ENCODE measurements around the gene ITGA1.

Gene ITGA1

DNA sequence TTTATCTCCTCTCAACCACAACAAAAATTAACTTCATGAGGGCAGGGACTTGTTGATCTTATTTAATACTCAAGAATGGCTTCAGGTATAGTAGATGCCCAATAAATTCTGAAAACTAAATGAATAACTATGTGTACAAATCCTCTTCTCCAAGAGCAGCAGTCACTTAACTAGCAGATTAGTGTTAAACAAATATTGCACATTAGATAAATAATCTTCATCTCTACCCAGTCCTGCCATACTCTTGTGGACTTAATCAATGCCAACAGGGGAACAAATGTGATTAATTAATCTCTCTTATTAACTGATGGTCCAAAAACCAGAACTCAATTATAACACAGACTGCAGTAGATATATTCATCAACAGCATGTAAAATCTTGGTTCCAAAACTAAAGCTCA lies 15.0 kb upstream of the ITGA1 start:
- DNase-seq (ENCODE audit: low read depth) = no peak

DNA sequence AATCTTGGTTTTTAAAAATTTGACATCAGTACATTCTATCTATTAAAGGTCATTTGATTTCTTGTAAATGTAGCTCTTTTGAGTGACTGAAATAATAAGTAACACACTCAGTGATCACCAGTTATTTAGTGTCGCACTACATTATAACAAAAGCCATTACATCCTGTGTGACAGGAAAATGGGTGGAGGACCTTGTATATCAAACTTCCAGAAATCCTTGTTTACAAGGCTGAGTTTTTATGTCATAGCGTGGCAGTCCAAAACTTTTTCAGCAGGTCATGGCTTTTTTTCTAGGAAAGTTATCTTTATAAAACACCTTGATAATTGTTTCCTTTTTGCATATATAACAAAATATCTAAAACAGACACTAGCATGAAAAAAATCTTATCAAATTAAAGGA lies 14.4 kb upstream of the ITGA1 start:
- DNase-seq (ENCODE audit: low read depth) = no peak

DNA sequence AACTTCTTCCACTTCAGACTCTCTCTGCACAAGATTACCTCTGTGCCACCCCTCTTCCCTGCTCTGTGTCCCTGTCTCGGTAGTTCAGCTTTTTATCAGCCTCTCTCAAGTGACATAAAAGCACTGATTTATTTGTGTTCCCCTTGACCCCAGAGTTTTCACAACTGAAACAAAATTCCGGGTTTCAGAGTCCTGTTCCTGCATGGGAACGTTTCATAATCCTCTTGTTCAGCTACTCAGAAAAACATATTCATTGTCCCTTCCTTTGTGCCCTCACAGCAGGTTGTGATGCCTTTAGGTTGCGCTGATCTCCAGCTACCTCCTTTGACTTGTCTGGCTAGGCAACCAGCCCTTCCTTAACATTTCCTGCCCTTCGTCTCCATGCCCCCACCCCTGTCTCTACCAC lies 13.7 kb upstream of the ITGA1 start:
- DNase-seq (ENCODE audit: low read depth) = no peak

DNA sequence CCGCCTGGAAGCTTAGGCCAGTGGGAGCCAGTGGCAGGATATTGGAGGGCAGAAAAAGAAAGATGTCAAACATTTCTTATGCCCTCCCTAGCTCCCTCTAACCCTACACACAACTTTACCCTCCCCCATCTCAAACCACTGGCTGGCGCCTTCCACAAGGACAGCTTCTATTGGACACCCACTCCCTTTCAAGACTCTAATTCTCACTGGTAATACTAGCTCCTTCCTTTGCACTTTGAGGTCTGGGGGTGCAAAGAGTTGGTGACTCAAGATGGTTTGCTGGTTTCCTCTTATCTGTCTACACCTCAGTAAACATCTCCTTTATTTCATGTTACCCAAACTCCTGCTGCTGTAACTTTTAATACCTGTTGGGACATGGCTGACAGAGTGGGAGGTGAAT lies 11.6 kb upstream of the ITGA1 start:
- DNase-seq (ENCODE audit: low read depth) = no peak

DNA sequence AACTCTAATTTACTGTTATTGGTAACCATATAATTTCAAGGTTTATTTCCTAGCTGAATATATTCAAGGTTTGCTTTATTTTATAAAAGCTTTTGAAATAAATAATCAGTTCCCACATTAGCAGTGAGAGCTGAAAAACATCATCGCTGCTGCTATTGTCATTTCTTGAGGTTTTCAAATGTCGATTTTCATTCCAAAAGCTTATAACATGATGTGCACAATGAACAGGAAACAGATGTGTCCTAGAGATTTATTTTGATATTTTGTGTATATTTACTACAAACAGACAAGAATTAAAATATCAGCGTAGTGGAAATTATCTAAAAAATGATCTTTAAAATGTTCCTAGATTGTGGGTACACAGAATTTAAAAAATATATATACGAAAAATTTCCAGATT lies 10.5 kb upstream of the ITGA1 start:
- no peak for DNase-seq (ENCODE audit: low read depth)

DNA sequence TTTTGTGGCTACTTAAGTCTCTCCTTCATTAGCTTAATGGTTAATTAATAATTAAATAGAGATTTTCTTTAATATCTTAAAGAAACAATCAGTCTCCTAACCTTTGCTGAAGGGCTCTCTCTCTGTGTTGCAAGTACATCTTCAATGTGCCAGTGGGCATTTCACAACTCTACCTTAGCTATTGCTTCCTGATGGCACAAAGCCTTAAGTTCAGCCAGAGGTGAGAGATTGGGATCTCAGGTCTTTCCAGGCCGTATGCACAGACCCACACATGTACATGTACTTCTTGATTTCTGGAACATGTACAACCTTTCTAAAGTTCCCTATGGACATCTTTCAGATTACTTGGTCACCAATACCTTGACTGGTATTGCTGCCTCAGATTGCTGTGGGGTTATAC lies 8.9 kb upstream of the ITGA1 start:
- DNase-seq (ENCODE audit: low read depth) = no peak

DNA sequence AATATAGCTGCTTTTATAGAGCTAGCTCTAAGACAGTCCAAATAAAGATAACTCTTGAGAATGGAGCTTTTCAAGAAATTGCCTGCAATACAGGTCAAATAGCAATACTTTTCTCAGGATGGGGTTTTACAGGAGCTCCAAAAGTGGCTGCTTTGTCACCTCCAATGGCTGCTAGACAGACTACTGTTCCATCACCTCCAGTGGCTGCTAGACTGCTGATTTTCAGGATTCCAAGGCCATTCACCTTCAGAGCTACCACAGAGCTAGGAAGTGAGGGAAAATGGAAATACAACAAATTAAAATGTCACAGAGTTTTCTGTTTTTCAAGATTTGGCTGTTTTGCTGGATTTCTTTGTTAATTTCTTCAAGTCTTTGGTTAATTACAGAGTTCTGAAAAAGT lies 8.5 kb upstream of the ITGA1 start:
- no peak for DNase-seq (ENCODE audit: low read depth)

DNA sequence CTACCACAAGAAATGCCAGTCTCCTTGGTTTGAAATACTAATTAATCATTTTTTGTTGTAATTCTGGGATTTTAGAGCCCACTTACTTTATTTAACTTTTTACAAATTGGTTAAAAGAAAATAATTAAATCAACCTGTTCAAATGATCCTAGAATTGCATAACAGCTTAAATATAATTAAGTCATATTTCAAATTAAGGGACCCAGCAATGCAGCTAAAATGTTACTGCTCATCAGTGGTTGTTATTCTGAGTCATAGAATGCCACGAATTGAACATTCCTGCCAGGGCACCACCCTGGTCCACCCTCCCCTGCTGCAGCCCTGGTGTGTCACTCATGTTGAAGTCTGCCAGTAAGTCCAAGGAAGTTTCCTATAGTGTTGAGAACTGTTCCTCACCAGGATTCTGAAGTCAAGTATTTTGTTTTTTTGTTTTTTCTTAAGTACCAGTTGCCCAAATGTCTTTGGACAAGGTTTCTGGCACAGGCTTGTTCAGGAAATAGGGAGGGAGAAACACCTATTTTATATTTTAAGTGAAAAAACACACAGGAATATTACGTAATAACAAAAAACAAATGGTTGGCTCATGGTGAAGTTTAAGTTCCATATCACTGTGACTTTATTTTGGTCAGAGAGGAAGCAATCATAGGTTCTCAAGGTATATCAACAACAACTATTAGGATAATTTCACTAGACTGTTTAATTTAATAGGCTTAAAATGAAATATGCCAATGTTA lies 4.3 kb upstream of the ITGA1 start:
- no peak for DNase-seq (ENCODE audit: low read depth)

DNA sequence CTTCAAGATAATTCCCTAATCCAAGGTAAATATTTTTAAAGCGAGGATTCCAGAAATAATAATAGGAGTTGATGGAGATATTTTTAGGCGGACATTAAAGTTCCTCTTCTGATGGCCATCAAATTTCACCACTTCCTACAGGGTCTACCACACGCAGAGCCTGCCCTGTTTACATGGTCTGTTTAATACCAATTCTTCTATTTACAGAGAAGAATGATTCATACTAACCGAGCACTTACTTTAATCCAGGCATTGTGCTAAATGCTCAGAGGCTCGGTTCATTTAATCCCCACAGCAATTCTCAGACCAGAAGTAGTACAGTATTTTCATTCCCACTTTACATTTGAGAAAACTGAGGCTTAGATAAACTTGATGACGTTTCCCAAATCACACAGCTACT lies 3.0 kb upstream of the ITGA1 start:
- DNase-seq (ENCODE audit: low read depth) = no peak

DNA sequence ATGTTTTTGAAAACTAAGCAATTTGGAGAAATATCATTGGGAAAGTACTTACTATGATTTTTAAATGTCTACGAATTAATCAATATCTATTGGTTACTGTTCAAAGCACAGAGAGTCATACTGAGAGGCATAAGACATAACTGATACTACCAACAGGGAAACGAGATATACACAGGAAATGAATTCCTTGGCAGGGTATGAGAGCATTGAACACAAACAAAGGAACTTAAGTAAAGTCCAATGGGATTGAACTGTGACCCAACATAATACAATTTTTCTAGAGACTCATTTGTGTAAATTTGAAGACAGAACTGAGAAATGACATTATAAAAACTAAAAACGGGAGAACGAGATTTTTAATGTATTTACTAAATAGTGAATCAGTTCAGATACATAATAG lies 1.3 kb upstream of the ITGA1 start:
- DNase-seq (ENCODE audit: low read depth) = no peak

DNA sequence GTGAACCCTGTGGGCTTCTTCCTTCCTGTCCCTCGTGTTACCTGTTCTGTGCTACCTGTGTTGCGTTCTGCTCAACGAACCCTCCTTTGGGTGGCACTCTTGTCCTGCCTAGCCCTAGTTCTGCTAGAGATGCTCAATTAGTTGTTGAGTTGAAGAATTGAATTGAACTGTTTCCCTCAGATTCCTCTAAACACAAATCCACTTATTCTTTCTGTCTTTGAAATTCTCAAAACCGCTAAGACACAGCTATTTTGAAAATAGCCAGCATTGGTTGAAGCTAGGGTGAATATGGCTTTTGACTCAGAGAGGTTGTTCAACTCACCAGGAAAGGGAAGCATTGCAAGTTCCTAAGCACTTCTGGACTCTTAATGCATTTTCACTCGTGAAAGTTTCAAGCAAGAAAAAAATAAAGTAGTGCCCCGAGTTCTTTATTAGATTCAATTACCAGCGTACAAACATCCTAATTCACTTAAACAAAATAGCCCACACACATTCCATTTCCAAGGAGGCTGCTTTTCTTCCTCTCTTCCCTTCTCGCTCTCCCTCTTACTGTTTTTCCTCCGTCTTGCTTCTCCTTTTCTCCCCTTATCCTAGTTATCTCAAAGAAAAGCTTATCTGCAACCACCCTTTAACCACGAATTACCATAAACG lies 642 bp upstream of the ITGA1 start:
- DNase-seq (ENCODE audit: low read depth) = no peak

DNA sequence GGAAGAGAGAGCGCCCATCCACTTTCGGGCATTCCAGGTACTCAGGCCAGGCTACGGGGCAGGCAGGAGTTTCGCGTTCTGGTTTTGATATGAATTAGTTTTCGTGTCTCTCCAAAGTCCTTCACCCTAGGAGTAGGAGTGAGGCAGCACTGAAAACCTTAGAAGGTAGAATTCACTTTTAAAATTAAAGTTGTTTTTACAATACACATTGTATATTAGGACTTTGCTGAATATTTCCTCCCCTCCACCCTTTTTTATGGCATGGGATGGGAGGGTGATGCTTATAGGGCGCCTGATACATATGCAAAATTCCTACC lies 747 bp downstream of the ITGA1 start:
- no peak for DNase-seq (ENCODE audit: low read depth)

DNA sequence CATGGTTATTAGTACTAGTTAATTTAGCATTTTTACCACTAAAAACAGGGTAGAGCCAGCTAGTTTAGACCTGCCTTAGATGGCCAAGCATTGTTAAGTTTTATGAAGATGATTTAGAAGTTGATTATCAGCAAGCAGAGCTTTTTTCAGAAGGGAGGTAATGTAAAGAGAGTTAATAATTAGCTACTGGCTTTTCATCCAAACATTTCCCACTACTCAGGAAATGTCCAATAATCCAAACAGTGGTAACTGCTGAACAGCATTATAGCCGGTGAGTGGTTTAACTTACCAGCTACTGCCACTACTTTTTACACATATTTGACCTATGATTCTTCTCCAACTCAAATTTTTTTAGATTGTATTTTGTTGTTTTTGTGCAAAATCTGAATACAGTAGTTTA lies 1.7 kb downstream of the ITGA1 start:
- DNase-seq (ENCODE audit: low read depth) = no peak

DNA sequence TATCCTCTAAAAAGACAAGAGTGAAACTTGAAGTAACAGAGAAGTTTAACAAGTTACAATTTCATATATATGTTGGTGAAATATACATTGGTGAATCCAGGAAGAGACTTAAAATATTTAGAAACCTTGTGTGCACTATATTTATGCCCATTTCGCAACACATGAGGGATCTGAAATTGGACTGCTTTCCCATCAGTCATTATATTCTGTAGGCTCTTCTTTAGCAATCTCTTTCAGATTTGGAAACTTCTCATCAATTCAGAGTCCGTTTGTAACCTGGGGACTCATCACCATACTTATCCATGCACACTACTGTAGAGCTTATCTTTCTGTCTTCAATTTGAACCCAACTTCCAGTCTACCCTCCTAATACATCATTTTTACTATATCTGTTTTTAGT lies 2.1 kb downstream of the ITGA1 start:
- no peak for DNase-seq (ENCODE audit: low read depth)

DNA sequence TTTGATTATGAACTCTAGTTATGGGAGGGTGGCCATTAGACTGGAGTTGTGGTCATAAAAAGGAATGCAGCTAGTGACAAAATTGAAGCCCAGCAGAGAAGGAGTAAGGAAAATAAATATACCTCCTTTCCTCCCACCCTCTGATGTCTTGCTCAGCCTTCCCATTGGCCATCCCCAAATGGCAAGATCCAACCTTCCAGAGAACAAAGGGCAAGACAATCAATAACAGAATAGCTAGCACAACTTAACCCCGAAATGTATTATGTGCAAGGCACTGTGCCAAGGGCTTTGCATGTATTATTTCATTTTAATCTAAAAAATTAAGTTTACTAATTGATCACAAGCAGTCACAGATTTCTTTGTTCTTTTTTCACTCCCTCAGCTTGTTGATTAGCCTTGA lies 3.6 kb downstream of the ITGA1 start:
- DNase-seq (ENCODE audit: low read depth) = no peak

DNA sequence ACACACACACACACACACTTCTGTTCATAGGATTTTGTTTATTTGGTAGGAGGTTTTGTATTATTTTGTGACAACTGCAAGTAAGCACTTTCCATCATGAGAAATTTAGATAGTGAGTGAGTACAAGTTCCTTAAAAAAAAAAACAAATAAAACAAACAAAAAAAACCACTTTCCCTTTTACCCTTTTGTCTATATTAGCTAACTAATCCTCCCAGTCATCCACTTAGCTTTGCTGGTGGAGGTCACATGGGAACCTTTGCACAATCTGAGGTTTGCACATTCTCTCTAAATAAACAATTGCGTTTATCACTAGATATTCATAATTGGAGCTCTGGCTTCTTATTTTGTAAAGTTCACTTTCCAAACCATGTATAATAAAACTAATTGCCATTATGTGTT lies 6.8 kb downstream of the ITGA1 start:
- no peak for DNase-seq (ENCODE audit: low read depth)

DNA sequence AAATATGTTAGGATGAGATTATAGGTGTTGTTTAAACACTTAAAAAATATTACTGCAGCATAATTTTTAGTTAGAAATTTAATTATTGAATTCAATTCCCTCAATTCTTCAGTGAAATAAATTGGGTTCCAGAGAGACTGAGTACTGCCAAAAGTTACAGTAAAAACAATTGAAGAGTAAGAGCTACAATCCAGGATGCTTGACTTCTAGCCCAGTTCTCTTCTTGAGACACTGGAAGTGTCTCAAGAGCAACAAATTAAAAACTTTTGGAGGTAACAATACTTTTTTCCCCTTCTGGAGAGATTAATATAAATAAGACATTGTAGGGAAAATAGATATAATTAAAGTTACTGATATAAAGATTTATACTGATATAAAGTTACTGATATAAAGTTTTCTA lies 8.3 kb downstream of the ITGA1 start:
- DNase-seq (ENCODE audit: low read depth) = no peak

DNA sequence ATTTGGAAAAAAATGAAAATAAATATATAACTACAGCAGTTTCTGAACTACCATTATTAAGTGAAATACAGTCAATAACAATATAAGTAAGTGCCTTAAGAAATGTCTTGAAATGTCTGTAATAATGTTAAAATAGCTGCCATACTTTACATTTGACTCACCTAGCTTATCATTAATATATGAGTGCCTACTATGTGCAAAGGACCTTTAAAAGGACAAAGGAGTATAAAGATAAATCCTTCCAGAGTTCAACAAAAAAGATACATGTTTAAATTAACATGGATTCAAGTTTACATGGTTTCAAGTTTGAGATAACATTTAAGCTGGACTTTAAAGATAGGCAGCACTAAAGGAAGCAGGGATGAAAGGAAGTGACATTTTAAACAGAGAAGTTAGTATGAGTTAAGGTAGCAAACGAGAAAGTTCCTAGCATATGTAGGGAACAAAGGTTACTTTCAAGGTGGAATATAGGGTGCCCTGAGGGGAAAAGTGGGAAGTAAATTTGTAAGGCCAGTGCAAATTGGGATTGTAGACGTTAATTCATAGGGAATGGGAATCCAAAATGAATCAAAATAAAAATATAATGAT lies 8.9 kb downstream of the ITGA1 start:
- no peak for DNase-seq (ENCODE audit: low read depth)

DNA sequence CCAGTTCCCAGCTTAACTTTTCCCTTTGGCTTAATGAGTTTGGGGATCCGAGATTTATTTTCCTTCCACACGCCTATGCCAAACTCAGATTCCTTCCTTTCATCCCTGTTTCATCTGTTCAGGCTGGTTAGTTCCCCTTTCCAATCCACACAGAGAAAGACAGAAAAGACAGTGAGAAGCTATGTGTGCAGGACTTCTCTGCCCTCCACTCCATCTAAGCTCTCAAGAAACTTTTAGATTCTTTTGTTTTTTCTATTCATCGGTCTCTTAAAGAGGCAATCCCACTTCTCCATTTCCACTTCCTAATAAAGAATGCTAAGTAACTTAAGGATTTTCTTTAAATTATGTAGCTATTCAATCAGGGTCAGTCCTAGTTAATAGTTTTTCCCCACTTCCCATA lies 11.2 kb downstream of the ITGA1 start:
- no peak for DNase-seq (ENCODE audit: low read depth)

DNA sequence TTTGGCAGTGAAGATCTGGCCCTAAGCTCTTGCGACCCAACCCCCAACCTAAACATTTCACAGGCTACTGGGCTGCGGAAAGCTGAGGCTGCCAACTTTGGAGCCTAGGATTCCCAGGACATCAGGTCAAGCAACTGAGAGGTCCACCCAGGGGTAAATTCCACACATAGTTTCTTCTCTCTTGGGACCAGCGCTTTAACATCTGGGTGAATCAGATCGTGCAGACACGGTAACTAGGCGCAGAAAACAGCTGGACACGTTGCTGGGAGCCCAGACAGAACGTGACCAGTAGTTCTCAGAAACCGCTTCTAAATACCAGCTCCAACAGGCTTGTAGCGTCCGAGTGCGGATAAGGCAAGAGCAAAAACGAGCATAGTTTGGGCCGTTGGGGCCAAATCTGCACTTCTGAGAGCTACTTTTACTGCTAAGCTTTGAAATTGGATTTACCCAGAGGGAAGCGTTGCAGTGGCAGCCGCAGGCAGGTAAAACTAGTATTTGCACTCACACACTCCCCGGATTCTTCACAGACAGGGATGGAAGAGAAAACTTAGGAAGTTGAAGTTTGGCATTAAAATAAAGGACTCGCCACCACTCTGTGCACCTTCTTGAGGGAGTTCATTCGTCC lies 11.8 kb downstream of the ITGA1 start:
- DNase-seq (ENCODE audit: low read depth) = peak; percentile 88

DNA sequence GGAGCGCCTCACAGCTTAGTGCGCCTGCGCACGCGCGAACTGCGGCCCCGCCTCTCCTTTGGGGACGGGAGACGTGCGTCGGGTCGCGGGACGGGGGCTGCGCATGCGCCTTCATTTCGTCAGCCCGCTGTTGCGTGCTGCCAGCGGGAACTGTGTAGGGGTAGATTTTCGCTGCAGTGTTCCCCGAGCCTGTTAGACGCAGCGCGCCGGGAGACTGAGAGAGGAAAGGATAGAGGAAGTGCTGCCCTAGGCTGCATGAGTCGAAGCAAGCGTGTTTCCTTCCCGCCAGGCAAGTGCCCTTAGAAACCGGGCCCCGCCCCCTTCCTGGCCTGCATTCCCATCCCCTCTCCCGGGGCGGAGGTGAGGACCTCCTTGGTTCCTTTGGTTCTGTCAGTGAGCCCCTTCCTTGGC lies 12.3 kb downstream of the ITGA1 start:
- DNase-seq (ENCODE audit: low read depth) = no peak

DNA sequence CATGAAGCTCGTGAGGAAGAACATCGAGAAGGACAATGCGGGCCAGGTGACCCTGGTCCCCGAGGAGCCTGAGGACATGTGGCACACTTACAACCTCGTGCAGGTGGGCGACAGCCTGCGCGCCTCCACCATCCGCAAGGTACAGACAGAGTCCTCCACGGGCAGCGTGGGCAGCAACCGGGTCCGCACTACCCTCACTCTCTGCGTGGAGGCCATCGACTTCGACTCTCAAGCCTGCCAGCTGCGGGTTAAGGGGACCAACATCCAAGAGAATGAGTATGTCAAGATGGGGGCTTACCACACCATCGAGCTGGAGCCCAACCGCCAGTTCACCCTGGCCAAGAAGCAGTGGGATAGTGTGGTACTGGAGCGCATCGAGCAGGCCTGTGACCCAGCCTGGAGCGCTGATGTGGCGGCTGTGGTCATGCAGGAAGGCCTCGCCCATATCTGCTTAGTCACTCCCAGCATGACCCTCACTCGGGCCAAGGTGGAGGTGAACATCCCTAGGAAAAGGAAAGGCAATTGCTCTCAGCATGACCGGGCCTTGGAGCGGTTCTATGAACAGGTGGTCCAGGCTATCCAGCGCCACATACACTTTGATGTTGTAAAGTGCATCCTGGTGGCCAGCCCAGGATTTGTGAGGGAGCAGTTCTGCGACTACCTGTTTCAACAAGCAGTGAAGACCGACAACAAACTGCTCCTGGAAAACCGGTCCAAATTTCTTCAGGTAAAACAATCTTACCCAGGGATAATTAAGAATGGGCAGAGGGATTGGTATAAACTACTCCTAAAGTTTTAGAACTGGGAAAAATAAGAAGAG lies 12.9 kb downstream of the ITGA1 start:
- DNase-seq (ENCODE audit: low read depth) = no peak

DNA sequence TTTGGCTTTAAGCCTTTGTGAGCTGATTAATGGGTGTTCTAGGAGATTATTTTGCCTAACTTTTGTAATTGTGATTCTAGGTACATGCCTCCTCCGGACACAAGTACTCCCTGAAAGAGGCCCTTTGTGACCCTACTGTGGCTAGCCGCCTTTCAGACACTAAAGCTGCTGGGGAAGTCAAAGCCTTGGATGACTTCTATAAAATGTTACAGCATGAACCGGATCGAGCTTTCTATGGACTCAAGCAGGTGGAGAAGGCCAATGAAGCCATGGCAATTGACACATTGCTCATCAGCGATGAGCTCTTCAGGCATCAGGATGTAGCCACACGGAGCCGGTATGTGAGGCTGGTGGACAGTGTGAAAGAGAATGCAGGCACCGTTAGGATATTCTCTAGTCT lies 13.6 kb downstream of the ITGA1 start:
- DNase-seq (ENCODE audit: low read depth) = no peak
